GM18511 (cell line): Measurements from ENCODE around the gene ACSBG1.
"Not testable (repeated sequence)": the region's sequence is repeated elsewhere in the genome, so short reads cannot be mapped to it uniquely, and the experiment has no call there.

Source experiments
- ATAC-seq: cut with Tn5 transposase; IDR thresholded peaks from one replicate; pipeline ENCODE4 v1.9.1; 2021; ENCODE audit warnings: mild to moderate bottlenecking, moderate library complexity; ENCODE audit not compliant: unreplicated experiment

The ACSBG1 gene

GRCh38 chr15:78251136-78251535, 16.8 kb upstream of the ACSBG1 start:
- ATAC-seq, result no peak

GRCh38 chr15:78249131-78249530, 14.8 kb upstream of the ACSBG1 start:
- no peak for ATAC-seq

GRCh38 chr15:78247911-78248310, 13.5 kb upstream of the ACSBG1 start:
- ATAC-seq, result no peak

GRCh38 chr15:78245976-78246620, 11.7 kb upstream of the ACSBG1 start:
- not testable (repeated sequence) for ATAC-seq

- not testable (repeated sequence) for ATAC-seq
Measured at GRCh38 chr15:78245392-78245791, 11.0 kb upstream of the ACSBG1 start.

- no peak for ATAC-seq
Measured at GRCh38 chr15:78244893-78245292, 10.5 kb upstream of the ACSBG1 start.

GRCh38 chr15:78244101-78244500, 9.7 kb upstream of the ACSBG1 start:
- ATAC-seq, result no peak

GRCh38 chr15:78243491-78243941, 9.2 kb upstream of the ACSBG1 start:
- ATAC-seq, result no peak

GRCh38 chr15:78243058-78243457, 8.7 kb upstream of the ACSBG1 start:
- no peak for ATAC-seq

GRCh38 chr15:78242128-78242527, 7.8 kb upstream of the ACSBG1 start:
- no peak for ATAC-seq

- no peak for ATAC-seq
Measured at GRCh38 chr15:78241017-78241416, 6.7 kb upstream of the ACSBG1 start.

- no peak for ATAC-seq
Measured at GRCh38 chr15:78239811-78240210, 5.4 kb upstream of the ACSBG1 start.

- no peak for ATAC-seq
Measured at GRCh38 chr15:78237146-78237545, 2.8 kb upstream of the ACSBG1 start.

- ATAC-seq, result no peak
Measured at GRCh38 chr15:78236491-78236890, 2.1 kb upstream of the ACSBG1 start.

- ATAC-seq, result no peak
Measured at GRCh38 chr15:78233496-78233895, 869 bp downstream of the ACSBG1 start.

GRCh38 chr15:78232951-78233350, 1.4 kb downstream of the ACSBG1 start:
- ATAC-seq, result no peak

GRCh38 chr15:78229431-78230406, 4.6 kb downstream of the ACSBG1 start:
- no peak for ATAC-seq

GRCh38 chr15:78228356-78228996, 5.9 kb downstream of the ACSBG1 start:
- ATAC-seq, result no peak

GRCh38 chr15:78225783-78226541, 8.4 kb downstream of the ACSBG1 start:
- no peak for ATAC-seq

GRCh38 chr15:78224023-78224411, 10.3 kb downstream of the ACSBG1 start:
- ATAC-seq, result no peak
